Stomach (tissue), 9 donors: ENCODE results near the gene GRIP1. TPM values are rescaled to one million over a fixed set of nuclear protein-coding genes. Genes with fewer than 3 reads are reported as not detected.

ENCODE experiments used
- DNase-seq, 2 donors: peaks; one replicate each; pipeline versions ENCODE4 v3.0.0 to v3.0.0-alpha.2; 2013 to 2019
- H3K27ac ChIP-seq, 5 donors: fragments of 200-600 bp in 4 of 5; sonication (generic) in 4 of 5; one replicate each; pipeline ENCODE4 v1.5.1; 2013 to 2019; ENCODE audit warnings: mild to moderate bottlenecking in 1 of 5, moderate library complexity in 1 of 5
- H3K27me3 ChIP-seq, 3 donors: fragments of 200-600 bp; sonication (generic); one replicate each; pipeline ENCODE4 v1.5.1; 2017 to 2019; ENCODE audit warnings: mixed run types in 1 of 3
- H3K36me3 ChIP-seq, 4 donors: fragments of 200-600 bp; sonication (generic); 1 replicate in 3 of 4; 2 replicates in 1 of 4; pipeline ENCODE4 v1.5.1; 2016 to 2019
- H3K4me1 ChIP-seq, 4 donors: fragments of 200-600 bp; sonication (generic); one replicate each; pipeline ENCODE4 v1.5.1; 2016 to 2019
- H3K4me3 ChIP-seq, 4 donors: fragments of 200-600 bp; sonication (generic) in 3 of 4; one replicate each; pipeline ENCODE4 v1.5.1; 2016 to 2019; ENCODE audit warnings: mild to moderate bottlenecking in 1 of 4
- H3K9me3 ChIP-seq, 4 donors: fragments of 200-600 bp; sonication (generic); one replicate each; pipeline ENCODE4 v1.5.1; 2016 to 2019
- CTCF ChIP-seq, 7 experiments: fragments of 450-650 bp in 4 of 7; fragments of 200-600 bp in 3 of 7; sonication (generic) in 3 of 7; IDR thresholded peaks; one replicate each; pipeline ENCODE4 v1.5.1; 2016 to 2019; ENCODE audit warnings: antibody characterized with exemption in 7 of 7, control low read depth in 2 of 7, mild to moderate bottlenecking in 1 of 7
- EP300 ChIP-seq: sonication (generic); formaldehyde crosslinking; IDR thresholded peaks from one replicate; pipeline ENCODE4 v1.6.1; 2017; ENCODE audit warnings: antibody characterized with exemption
- POLR2A ChIP-seq, 4 donors: fragments of 450-650 bp; IDR thresholded peaks; one replicate each; pipeline ENCODE4 v1.6.1; 2016; ENCODE audit warnings: antibody characterized with exemption in 4 of 4, control low read depth in 2 of 4, mild to moderate bottlenecking in 1 of 4, moderate library complexity in 1 of 4
- POLR2AphosphoS5 ChIP-seq, 3 donors: sonication (generic); formaldehyde crosslinking; IDR thresholded peaks; one replicate each; pipeline ENCODE4 v1.6.1; 2016; ENCODE audit warnings: antibody characterized with exemption in 3 of 3
- WGBS, 5 donors: extraction: QIAGEN DNeasy Blood & Tissue Kit in 3 of 5; methylation state at CpG; one replicate each; pipeline versions ENCODE4 v1.1.5 to v1.1.7; 2013 to 2018; 5-methylcytosine and 5-hydroxymethylcytosine counted together
- intact Hi-C: fragments of 100-400 bp; cut with DNase I; formaldehyde crosslinking; loops from one replicate; pipeline ENCODE4 v1.15.1; 2023; ENCODE audit warnings: low total_unique reads
- polyA plus RNA-seq, 3 donors: library from polyadenylated mRNA; stranded (reverse); fragments of 200-250 nt; gene quantifications; one replicate each; pipeline ENCODE4 v1.2.3, GENCODE V29; 2013
- total RNA-seq, 5 donors: library from RNA; depleted of rRNA; stranded (reverse); fragments of >200 nt; gene quantifications; one replicate each; pipeline versions ENCODE4 v1.1.0 to v1.2.3, GENCODE V29; 2014 to 2016
- donor health status: healthy with polysubstance abuse.
- donor health status: Bipolar disorder and iron deficiency.
- donor health status: healthy.

Gene GRIP1
- total and polyA plus RNA-seq, 8 donors: 0.31 to 8.8 (median 4.4) TPM; not detected in 1

GRCh38 chr12:66708704-66709456 is 30.0 kb upstream of the GRIP1 start:
- no peak for TF ChIP-seq POLR2A (IDR thresholded peaks at IDR 0.05)
- peak in 2 of 7 experiments; percentile 27 for TF ChIP-seq CTCF (IDR thresholded peaks at IDR 0.05)
- Histone ChIP-seq H3K27me3 (no peaks in the 10 kb centered on the region), H3K4me1 (peaks cover 0 to 4% (median 0%) of the 10 kb centered on the region in 4 donors), H3K9me3 (peaks cover 0 to 7% (median 3%) of the 10 kb centered on the region in 4 donors), H3K36me3 (no peaks in the 10 kb centered on the region), H3K4me3 (no peak overlapping the region), H3K27ac (no peak overlapping the region)
- WGBS, 5 donors: 23 to 32% (median 29%) methylated on average over 3 of the region's 3 CpGs
- DNase-seq: peak in 1 of 2 donors; percentile 29
- intact Hi-C loops: no loop called here

DNA sequence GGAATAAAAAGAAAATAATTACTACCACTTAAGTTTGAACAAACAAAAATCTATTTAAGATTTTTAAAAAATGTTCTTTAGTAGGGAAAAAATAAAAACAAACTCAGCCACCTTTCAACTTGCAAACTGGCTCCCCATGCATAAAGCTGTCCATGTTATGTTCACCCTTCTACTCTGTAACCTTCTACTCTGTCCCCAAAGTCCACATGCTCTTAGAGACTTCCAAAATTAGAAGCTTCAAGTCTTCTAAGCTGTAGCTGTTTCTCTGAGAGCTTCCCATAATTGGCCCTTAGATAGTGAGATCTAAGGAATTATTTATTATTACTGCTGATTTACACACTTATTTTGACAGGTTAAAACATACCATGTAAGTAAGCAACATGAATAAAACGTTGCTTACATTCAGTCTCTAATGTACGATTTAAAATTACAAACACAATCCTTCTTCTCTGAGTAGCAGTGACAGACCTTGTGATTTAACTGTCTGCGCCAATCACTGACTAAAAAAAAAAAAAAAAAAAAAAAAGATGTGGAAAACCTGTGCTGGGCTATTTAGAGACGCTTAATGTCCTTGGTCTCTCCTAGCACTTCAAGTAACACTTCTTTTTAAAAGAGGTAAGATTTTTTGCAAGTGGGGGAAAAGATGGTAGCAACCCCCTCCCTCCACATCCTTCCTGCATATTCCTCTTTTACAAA is 28.3 kb upstream of the GRIP1 start:
- peaks cover 0 to 7% (median 3%) of the 10 kb centered on the region in 4 donors for H3K9me3 ChIP-seq
- DNase-seq: no peak
- H3K4me1 ChIP-seq: no peaks in the 10 kb centered on the region
- intact Hi-C loops: no loop called here
- no peak for TF ChIP-seq EP300
- no peak overlapping the region for H3K4me3 ChIP-seq
- no peaks in the 10 kb centered on the region for H3K27me3 ChIP-seq
- H3K36me3 ChIP-seq: no peaks in the 10 kb centered on the region
- no peak overlapping the region for H3K27ac ChIP-seq
- WGBS, 5 donors: 62 to 78% (median 75%) methylated on average over 4 of the region's 4 CpGs

DNA sequence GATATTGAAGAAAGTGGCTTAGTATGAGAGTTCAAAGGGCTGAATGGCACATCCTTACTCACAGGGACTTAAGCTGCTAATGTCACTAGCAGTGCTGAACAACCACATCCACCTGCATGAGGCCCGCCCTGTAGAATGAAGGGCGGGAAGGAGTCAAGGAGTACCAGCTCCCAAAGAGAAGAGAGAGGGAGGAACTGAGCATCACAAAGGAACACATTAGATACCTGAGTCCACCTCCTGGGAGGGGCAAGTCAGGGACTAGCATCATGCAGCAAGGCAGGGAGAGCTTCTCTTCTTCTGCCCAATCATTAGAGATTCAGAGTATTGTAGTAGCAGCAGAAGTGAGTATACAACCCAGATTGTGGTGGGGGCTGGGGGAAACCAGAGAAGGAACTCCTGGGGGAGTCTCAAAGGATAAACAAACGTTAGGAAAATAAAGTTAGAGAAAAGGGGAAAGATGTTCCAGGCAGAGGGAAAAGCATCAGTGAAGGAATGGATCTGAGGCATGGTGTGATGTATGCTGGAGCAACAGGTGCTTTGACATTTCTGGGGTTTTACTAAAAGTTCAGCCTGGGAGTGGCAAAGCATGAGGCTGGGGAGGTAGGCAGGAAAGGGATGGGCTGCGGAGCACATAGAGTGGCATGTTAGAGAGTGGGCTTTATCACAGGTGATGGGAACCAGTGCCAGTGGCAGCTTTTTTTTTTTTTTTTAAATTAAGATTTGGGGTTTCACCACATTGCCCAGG is 21.0 kb upstream of the GRIP1 start:
- intact Hi-C loops: no loop called here
- no peak overlapping the region for H3K27ac ChIP-seq
- TF ChIP-seq POLR2A (IDR thresholded peaks at IDR 0.05): no peak
- TF ChIP-seq CTCF (IDR thresholded peaks at IDR 0.05): no peak
- no peak for TF ChIP-seq EP300
- no peak for TF ChIP-seq POLR2AphosphoS5 (IDR thresholded peaks at IDR 0.05)
- no peaks in the 10 kb centered on the region for H3K9me3 ChIP-seq
- DNase-seq: no peak
- no peak overlapping the region for H3K4me3 ChIP-seq
- 71 to 80% (median 78%) methylated on average over 4 of the region's 4 CpGs for WGBS, 5 donors
- peaks cover 0 to 5% (median 0%) of the 10 kb centered on the region in 3 donors for H3K27me3 ChIP-seq
- no peaks in the 10 kb centered on the region for H3K4me1 ChIP-seq
- no peaks in the 10 kb centered on the region for H3K36me3 ChIP-seq

GRCh38 chr12:66698558-66698957 is 19.7 kb upstream of the GRIP1 start:
- Histone ChIP-seq H3K9me3 (no peaks in the 10 kb centered on the region), H3K27me3 (peaks cover 0 to 5% (median 0%) of the 10 kb centered on the region in 3 donors), H3K4me3 (no peak overlapping the region), H3K27ac (no peak overlapping the region), H3K36me3 (no peaks in the 10 kb centered on the region), H3K4me1 (peaks cover 0 to 3% (median 0%) of the 10 kb centered on the region in 4 donors)
- WGBS, 5 donors: 67 to 79% (median 78%) methylated on average over 4 of the region's 4 CpGs
- intact Hi-C loops: no loop called here
- no peak for DNase-seq
- TF ChIP-seq CTCF (IDR thresholded peaks at IDR 0.05): no peak
- TF ChIP-seq POLR2A (IDR thresholded peaks at IDR 0.05): no peak
- no peak for TF ChIP-seq POLR2AphosphoS5 (IDR thresholded peaks at IDR 0.05)
